Activated CD4-positive, alpha-beta T cell treated with anti-CD3 and anti-CD28 coated beads for 36 hours (primary cell): ENCODE results near the gene SRSF2. TPM values are rescaled to one million over a fixed set of nuclear protein-coding genes. Genes with fewer than 3 reads are reported as not detected.
"Not testable (repeated sequence)": the region's sequence is repeated elsewhere in the genome, so short reads cannot be mapped to it uniquely, and the experiment has no call there.

Source experiments
- ATAC-seq: fragments of 200-7000 bp; cut with Tn5 transposase; one replicate; pipeline ENCODE4 v1.10.0; 2021; ENCODE audit warnings: mild to moderate bottlenecking, moderate library complexity
- CTCF ChIA-PET: fragments of 350-600 bp; sonication (Branson Sonifier 250); formaldehyde crosslinking; loops from one replicate; lab custom pipeline; 2021; ENCODE audit warnings: antibody characterized with exemption; lab: Charles Lee
- POLR2A ChIA-PET: fragments of 350-600 bp; sonication (Branson Sonifier 250); formaldehyde crosslinking; loops from one replicate; lab custom pipeline; 2021; ENCODE audit warnings: antibody characterized with exemption, inconsistent platforms; lab: Charles Lee
- DNase-seq: peaks from one replicate; pipeline ENCODE4 v3.0.0-alpha.2; 2020
- H3K27ac Mint-ChIP-seq: one replicate; pipeline ENCODE4 v1.8.0; 2021; ENCODE audit warnings: mixed read lengths
- H3K27me3 Mint-ChIP-seq: one replicate; pipeline ENCODE4 v1.8.0; 2021; ENCODE audit warnings: mixed read lengths
- H3K36me3 Mint-ChIP-seq: one replicate; pipeline ENCODE4 v1.8.0; 2021; ENCODE audit warnings: low read depth, mixed read lengths
- H3K4me1 Mint-ChIP-seq: one replicate; pipeline ENCODE4 v1.8.0; 2021; ENCODE audit warnings: mixed read lengths
- H3K4me3 Mint-ChIP-seq: one replicate; pipeline ENCODE4 v1.8.0; 2021; ENCODE audit warnings: mild to moderate bottlenecking, moderate library complexity, mixed read lengths
- H3K9me3 Mint-ChIP-seq: one replicate; pipeline ENCODE4 v1.8.0; 2021; ENCODE audit warnings: low read depth, mixed read lengths
- intact Hi-C, 2 experiments: fragments of 100-400 bp; cut with DNase I in 1 of 2; cut with micrococcal nuclease in 1 of 2; formaldehyde crosslinking; loops; one replicate each; pipeline versions ENCODE4 v1.14.2 to v1.15.1; 2022 to 2024; cut with DNase I, micrococcal nuclease
- total RNA-seq, 2 experiments: library from RNA; stranded (reverse); gene quantifications; one replicate each; pipeline ENCODE4 v1.2.3, GENCODE V29; 2021

SRSF2 gene
- total RNA-seq, 2 experiments from 2014 or later: 335 to 340 TPM

GRCh38 chr17:76739568-76740115 lies 2.5 kb upstream of the SRSF2 start:
- H3K4me1 Mint-ChIP-seq: peaks cover 25% of the 10 kb centered on the region
- H3K4me3 Mint-ChIP-seq, H3K9me3 Mint-ChIP-seq, DNase-seq, H3K27ac Mint-ChIP-seq, ATAC-seq, POLR2A ChIA-PET, H3K27me3 Mint-ChIP-seq: not testable (repeated sequence)
- intact Hi-C loops: loop anchor here (2.0 to 10.0 kb wide), 10 partner anchors 13 to 1965 kb away; partner anchors contain the start of genes ACOX1 (in 1 of the 2), NAT9 (in 1 of the 2), SEC14L1 (in 1 of the 2) and TEN1 (in 1 of the 2)
- CTCF ChIA-PET: interaction anchor here (0.5 to 2.0 kb wide), 6 partner anchors 9 to 592 kb away, joined by 3 to 7 read pairs (median 3); no protein-coding TSS in a partner anchor
- peaks cover 37% of the 10 kb centered on the region for H3K36me3 Mint-ChIP-seq

DNA sequence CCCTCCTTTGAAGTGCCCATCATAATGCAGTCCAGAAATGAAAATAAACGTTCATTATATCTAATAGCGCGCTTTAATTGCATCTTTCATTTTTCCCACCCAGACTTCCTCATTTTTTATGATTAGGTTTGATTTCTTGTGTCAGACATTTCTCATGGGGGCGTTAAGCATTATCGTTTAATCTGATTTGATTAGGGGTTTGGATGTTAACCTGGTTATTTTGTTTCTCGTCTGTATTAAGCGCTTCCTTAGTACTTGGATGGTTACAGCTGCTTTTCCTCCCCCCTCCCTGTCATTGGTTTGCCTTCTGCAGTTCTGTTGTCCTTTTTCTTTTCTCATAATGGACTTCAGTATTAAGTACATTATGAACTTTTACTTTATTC lies 1.3 kb upstream of the SRSF2 start:
- ATAC-seq (no peak), DNase-seq (no peak)
- Mint-ChIP-seq H3K36me3 (peaks cover 42% of the 10 kb centered on the region), H3K9me3 (no peaks in the 10 kb centered on the region), H3K27me3 (no peaks in the 10 kb centered on the region), H3K4me1 (peaks cover 35% of the 10 kb centered on the region), H3K27ac (peak overlapping the region; percentile 98), H3K4me3 (peak overlapping the region; percentile 85)
- CTCF ChIA-PET: interaction anchor here (0.7 to 2.0 kb wide), 4 partner anchors 10 to 124 kb away, joined by 3 to 7 read pairs (median 4); no protein-coding TSS in a partner anchor
- intact Hi-C loops: loop anchor here (1.0 to 10.0 kb wide), 11 partner anchors 14 to 1964 kb away; partner anchors contain the start of genes ACOX1 (in 1 of the 2), NAT9 (in 1 of the 2), SEC14L1 (in 1 of the 2) and TEN1 (in 1 of the 2)
- POLR2A ChIA-PET: interaction anchor here (2.6 kb wide), 1 partner anchor 11 kb away, joined by 44 read pairs; the partner anchor contains the start of genes JMJD6 and METTL23

- peak within 1 kb of the TSS; percentile 85 for H3K4me3 Mint-ChIP-seq
- peak within 1 kb of the TSS; percentile 98 for H3K27ac Mint-ChIP-seq
- DNase-seq: peak; percentile 95
- peaks cover 46% of the 10 kb centered on the region for H3K36me3 Mint-ChIP-seq
- intact Hi-C loops: loop anchor here (1.0 to 10.0 kb wide), 21 partner anchors 12 to 1963 kb away; partner anchors contain the start of genes JMJD6 (in 2 of the 2), METTL23 (in 2 of the 2), SEC14L1 (in 2 of the 2) and ACOX1 (in 1 of the 2)
- no peaks in the 10 kb centered on the region for H3K27me3 Mint-ChIP-seq
- ChIA-PET POLR2A (interaction anchor here (0.6 to 2.6 kb wide), 7 partner anchors 8 to 79 kb away, joined by 3 to 44 read pairs (median 3); partner anchors contain the start of genes JMJD6 and METTL23), CTCF (interaction anchor here (0.7 to 2.0 kb wide), 3 partner anchors 10 to 124 kb away, joined by 3 to 7 read pairs (median 4); no protein-coding TSS in a partner anchor)
- ATAC-seq: peak; percentile 66
- H3K4me1 Mint-ChIP-seq: peaks cover 37% of the 10 kb centered on the region
- H3K9me3 Mint-ChIP-seq: no peaks in the 10 kb centered on the region
Measured at GRCh38 chr17:76737676-76738467, 741 bp upstream of the SRSF2 start, which contains the start of gene MFSD11. TSS of gene MFSD11 (plus strand) at chr17:76738119. CDS start at chr17:76738353, 234 bp downstream.

- H3K9me3 Mint-ChIP-seq: no peaks in the 10 kb centered on the region
Measured at GRCh38 chr17:76736349-76737081, 616 bp downstream of the SRSF2 start.

DNA sequence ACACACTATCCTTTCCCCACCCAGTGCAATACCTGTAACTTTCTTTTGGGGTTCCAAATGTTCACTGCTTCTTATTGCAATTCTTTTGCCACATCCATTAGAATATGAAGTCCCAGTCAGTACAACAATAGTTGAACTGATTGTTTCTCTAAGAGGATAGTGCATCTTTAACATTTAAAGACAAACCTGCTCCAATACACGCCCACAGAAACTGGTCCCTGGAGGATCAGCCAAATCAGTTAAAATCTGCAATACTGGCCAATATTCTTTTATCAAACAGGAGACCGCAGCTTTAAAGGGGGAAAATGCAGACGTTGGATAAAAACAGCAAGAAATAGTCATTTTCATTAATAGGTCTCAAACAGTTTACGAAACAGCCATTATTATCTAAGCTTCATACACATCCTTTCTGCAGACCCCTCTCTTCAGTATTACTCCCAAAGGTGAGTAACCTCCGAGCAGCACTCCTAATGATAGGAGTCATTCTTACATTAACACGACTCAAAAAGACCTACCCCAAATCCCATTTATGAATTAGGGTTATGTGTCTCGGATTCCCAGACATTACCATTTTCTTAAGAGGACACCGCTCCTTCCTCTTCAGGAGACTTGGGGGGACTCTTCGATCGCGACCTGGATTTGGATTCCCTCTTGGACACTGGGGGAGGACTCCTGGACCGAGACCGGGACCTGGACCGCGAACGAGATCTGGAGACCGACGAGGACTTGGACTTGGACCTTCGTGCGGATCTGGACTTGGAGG lies 1.4 kb downstream of the SRSF2 start:
- Mint-ChIP-seq H3K27me3 (no peaks in the 10 kb centered on the region), H3K4me1 (peaks cover 46% of the 10 kb centered on the region), H3K9me3 (no peaks in the 10 kb centered on the region), H3K4me3 (peak overlapping the region; percentile 85), H3K36me3 (peaks cover 55% of the 10 kb centered on the region), H3K27ac (peak overlapping the region; percentile 96)
- POLR2A ChIA-PET: interaction anchor here (0.6 to 2.6 kb wide), 4 partner anchors 8 to 1553 kb away, joined by 3 to 44 read pairs (median 4); partner anchors contain the start of genes JMJD6 and METTL23
- DNase-seq: no peak
- intact Hi-C loops: loop anchor here (1.0 to 10.0 kb wide), 11 partner anchors 178 to 1961 kb away; partner anchors contain the start of genes ACOX1 (in 1 of the 2), NAT9 (in 1 of the 2), SEC14L1 (in 1 of the 2) and TEN1 (in 1 of the 2)
- ATAC-seq: no peak
- CTCF ChIA-PET: interaction anchor here (0.7 kb wide), 1 partner anchor 177 kb away, joined by 5 read pairs; no protein-coding TSS in a partner anchor

More at GRCh38 chr17:76736349-76737081, 616 bp downstream of the SRSF2 start:
- peak; percentile 85 for DNase-seq
- Mint-ChIP-seq H3K4me3 (peak overlapping the region; percentile 85), H3K27me3 (no peaks in the 10 kb centered on the region), H3K36me3 (peaks cover 49% of the 10 kb centered on the region), H3K4me1 (peaks cover 41% of the 10 kb centered on the region), H3K27ac (peak overlapping the region; percentile 96)
- ATAC-seq: peak; percentile 10
- ChIA-PET POLR2A (interaction anchor here (0.6 to 2.6 kb wide), 6 partner anchors 9 to 640 kb away, joined by 3 to 44 read pairs (median 3); partner anchors contain the start of genes JMJD6 and METTL23), CTCF (no interaction called here)
- intact Hi-C loops: loop anchor here (1.0 to 10.0 kb wide), 19 partner anchors 10 to 1962 kb away; partner anchors contain the start of genes JMJD6 (in 2 of the 2), METTL23 (in 2 of the 2), SEC14L1 (in 2 of the 2) and ACOX1 (in 1 of the 2)

DNA sequence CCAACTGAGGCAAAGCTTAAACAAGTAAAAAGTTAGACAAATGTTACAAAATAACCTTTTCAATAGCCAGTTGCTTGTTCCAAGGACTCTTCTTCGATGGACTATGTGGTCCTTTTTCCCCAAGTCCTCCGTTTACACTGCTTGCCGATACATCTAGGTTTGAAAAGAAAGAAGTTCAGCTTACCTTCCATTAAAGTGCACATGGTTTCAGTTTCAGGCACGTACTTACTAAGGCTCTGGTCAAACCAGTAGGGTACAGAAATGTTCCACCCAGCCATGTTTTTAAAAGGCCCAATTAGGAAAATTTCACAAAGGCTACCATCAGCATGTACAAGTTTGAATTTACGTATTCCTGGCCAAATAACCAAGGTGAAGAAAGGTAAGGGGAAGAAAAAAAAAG lies 2.1 kb downstream of the SRSF2 start:
- H3K4me3 Mint-ChIP-seq: peak overlapping the region; percentile 85
- no peaks in the 10 kb centered on the region for H3K27me3 Mint-ChIP-seq
- no peak for DNase-seq
- peaks cover 52% of the 10 kb centered on the region for H3K4me1 Mint-ChIP-seq
- ChIA-PET POLR2A (interaction anchor here (0.6 to 1.3 kb wide), 5 partner anchors 8 to 1554 kb away, joined by 3 to 9 read pairs (median 4); no protein-coding TSS in a partner anchor), CTCF (interaction anchor here (0.7 kb wide), 1 partner anchor 176 kb away, joined by 5 read pairs; no protein-coding TSS in a partner anchor)
- peak overlapping the region; percentile 96 for H3K27ac Mint-ChIP-seq
- H3K36me3 Mint-ChIP-seq: peaks cover 62% of the 10 kb centered on the region
- ATAC-seq: no peak
- intact Hi-C loops: loop anchor here (1.0 to 10.0 kb wide), 10 partner anchors 178 to 1960 kb away; partner anchors contain the start of genes ACOX1 (in 1 of the 2), NAT9 (in 1 of the 2), SEC14L1 (in 1 of the 2) and TEN1 (in 1 of the 2)
- no peaks in the 10 kb centered on the region for H3K9me3 Mint-ChIP-seq

DNA sequence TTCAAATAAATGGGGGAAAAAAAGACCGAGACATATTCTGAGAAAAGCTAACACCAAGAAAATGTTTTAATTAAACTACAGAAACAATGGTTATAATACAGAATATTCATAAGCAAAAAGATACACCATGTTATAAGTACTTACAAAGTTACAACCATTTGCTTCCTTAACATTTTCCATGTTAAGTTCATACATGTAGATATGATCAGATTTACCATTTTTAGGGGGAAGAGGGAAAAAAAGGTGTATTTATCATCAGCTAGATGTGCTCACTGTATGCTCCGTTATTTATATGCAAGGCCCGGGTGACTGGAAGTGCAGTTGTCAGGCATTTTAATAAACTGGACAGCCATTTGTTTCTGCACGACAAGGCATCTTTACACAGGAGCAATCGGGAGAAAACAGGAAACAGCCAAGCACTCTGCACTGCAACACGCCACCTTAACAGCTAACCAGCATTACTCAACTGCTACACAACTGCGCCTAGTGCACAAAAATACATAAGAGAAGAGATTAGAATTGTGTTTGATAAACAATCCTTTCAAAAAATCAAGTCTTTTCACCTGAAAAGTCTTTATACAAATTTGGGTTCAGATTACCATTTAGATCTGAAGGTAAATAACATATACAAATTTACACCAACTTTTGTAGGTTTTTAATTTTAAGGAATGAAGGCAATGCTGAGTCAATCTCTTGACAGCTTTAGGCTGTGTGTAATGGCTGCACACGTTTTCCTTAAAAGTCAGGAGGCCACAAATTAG lies 2.9 kb downstream of the SRSF2 start:
- Mint-ChIP-seq H3K9me3 (no peaks in the 10 kb centered on the region), H3K4me1 (peaks cover 54% of the 10 kb centered on the region), H3K27me3 (no peaks in the 10 kb centered on the region), H3K27ac (peak overlapping the region; percentile 96), H3K4me3 (peak overlapping the region; percentile 85), H3K36me3 (peaks cover 69% of the 10 kb centered on the region)
- CTCF ChIA-PET: no interaction called here
- ATAC-seq (no peak), DNase-seq (peak; percentile 44)
- POLR2A ChIA-PET: interaction anchor here (0.6 to 1.3 kb wide), 5 partner anchors 9 to 1484 kb away, joined by 3 to 9 read pairs (median 4); no protein-coding TSS in a partner anchor
- intact Hi-C loops: loop anchor here (10.0 kb wide), 3 partner anchors 469 to 1959 kb away; partner anchors contain the start of genes NAT9 (in 1 of the 2) and UBALD2 (in 1 of the 2)

- Mint-ChIP-seq H3K27me3 (no peaks in the 10 kb centered on the region), H3K36me3 (peaks cover 72% of the 10 kb centered on the region), H3K4me1 (peaks cover 54% of the 10 kb centered on the region), H3K4me3 (peak overlapping the region; percentile 85), H3K9me3 (no peaks in the 10 kb centered on the region), H3K27ac (peak overlapping the region; percentile 96)
- POLR2A ChIA-PET: interaction anchor here (1.1 to 1.3 kb wide), 2 partner anchors 9 to 466 kb away, joined by 3 to 4 read pairs; no protein-coding TSS in a partner anchor
- DNase-seq: no peak
- CTCF ChIA-PET: no interaction called here
- intact Hi-C loops: loop anchor here (10.0 kb wide), 3 partner anchors 469 to 1959 kb away; partner anchors contain the start of genes NAT9 (in 1 of the 2) and UBALD2 (in 1 of the 2)
- ATAC-seq: no peak
Measured at GRCh38 chr17:76733618-76733957, 3.5 kb downstream of the SRSF2 start.
